ENCODE data around the gene SPHK1.

Gene SPHK1

DNA sequence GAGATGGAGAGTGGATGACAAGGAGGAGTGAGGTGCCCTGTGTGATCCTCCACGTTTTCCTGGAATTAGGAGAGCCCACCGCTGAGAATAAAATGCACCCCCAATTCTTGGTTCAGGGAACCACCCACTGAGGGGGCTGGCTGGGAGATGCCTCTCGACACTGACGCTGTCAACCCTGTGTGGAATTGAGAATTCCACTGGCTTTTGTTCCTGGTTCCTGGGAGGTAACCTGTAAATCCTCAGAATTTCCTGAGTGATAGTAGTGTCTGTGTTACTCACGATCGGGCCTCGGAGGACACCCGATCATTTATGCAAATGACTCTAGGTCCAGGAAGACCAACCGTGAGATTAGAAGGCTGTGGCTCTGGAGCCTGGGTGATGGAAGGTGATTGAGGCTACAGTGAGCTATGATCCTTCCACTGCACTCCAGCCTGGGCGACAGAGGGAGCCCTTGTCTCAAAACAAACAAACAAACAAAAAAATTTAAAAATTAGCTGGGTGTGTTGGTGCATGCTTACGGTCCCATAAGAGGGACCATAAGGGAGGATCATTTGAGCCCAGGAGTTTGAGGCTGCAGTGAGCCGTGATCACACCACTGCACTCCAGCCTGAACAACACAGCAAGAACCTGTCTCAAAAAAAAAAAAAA, 19.0 kb upstream of the SPHK1 start:
- DNase-seq = no peak

DNA sequence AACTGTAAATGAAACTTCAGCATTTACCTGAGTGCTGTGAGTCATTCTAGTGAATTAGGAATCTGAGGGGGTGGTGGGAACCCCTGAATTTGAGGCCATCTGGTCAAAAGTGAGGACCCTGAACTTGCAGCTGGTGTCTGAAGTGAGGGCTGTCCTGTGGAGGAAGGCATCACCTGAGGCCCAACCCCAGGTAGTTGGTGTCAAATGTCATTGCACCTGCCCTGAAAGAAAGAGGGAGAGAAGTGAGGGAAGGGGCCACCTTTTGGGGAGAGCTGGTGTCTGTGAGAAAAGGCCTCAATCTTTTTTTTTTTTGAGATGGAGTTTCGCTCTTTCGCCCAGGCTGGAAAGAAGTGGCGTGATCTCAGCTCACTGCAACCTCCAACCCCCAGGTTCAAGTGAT, 18.2 kb upstream of the SPHK1 start:
- DNase-seq = no peak

DNA sequence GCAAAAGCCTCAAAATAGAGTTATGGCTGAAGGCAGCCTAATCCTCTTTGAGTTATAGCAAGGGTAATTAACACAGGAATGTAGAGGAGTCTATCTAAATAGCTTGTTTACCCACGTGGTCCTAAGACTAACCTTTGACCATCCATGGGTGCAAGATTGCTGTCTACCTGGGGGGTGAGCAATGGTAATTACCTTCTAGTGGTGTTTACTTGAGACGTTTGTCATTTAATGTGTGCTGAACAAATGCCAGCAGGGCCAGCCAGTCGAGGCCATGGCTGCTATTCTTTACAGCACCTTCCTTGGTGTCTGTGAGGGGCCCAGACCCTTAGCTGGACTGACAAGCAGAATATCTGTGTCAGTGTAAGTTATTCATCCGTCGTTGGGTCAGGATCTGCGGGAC, 16.8 kb upstream of the SPHK1 start:
- DNase-seq = no peak

DNA sequence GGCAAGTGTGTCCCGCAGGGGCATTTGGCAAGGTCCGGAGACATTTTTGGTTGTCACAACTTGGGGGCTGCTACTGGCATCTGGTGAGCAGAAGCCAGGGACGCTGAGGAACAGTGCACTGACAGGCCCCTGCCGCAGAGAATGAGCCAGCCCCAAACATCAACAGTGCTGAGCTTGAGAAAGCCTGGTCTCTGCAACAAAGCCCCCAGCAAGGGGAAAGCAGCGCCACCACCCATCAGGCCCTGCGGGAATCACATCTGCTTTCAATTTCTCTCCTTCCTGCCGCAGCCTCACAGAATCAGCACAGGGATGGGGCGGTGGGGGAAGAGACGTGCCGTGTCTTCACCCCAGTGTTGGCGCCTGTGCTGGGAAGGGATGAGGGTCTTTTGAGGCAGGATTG, 15.9 kb upstream of the SPHK1 start:
- DNase-seq = no peak

DNA sequence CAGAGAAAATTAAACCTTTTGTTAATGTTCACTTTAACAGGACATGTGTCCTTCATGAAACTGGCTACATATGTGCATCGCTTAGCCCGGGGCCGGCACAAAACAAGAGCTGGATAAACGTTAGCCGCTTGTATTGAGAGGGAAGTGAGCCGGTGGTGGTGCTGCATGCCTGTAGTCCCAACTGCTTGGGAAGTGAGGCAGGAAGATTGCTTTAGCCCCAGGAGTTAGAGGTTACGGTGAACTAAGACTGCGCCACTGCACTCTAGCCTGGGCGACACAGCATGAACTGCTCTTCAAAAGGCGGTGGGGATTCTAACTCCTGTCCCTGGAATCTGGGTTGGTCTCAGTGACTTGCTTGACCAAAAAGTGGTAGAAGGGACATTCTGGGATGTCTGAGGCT, 15.0 kb upstream of the SPHK1 start:
- no peak for DNase-seq

DNA sequence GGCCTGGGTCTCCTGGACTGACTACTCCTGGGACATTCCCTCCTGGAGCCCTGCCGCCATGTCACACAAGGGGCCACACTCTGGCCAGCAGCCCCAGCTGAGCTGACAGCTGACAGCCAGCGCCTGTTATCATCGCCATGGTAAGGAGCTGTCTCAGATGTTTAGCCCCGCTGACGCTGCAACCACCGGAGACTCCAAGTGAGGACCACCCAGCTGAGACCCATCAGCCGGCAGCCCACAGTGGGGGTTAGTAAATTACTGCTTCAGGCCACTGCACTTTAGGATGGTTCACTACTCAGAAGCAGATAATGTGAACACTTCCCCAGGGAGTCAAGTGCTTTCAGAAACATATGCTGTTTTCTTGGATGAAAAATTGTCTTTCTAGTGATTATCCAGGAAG, 14.6 kb upstream of the SPHK1 start:
- DNase-seq = no peak

DNA sequence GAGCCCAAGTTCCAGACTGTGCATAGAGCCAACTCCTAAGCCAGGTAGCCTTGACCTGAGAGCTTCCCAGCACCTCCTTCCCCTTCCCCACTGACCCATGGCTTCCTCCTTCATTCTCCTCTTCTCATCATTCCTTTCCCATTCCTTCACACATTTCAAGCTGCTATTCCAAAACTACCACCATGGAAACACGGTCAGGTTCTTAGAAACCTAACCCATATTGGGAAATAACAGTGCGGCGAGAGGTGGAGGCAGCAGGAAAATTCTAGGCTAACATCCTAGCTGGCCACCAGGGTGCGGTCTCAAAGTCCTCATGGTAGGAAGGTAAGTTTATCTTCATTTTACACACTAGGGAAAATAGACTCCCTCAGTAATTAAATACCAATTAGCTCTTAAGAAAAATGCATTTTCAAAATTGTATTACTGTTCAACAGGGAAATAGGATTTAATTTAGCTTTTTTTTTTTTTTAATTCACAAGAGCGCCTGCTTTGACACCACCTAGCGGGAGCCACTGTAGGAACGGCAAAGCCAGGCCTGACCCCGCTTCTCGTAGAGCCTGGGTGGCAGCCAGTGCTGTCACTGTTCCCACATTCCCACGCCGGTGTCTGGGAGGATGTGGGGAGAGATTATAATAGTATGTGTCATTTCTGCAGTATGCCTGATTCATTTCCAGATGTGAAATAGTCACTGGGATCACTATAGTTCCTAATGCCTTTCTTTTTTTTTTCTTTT, 14.0 kb upstream of the SPHK1 start:
- DNase-seq = peak; percentile 80

DNA sequence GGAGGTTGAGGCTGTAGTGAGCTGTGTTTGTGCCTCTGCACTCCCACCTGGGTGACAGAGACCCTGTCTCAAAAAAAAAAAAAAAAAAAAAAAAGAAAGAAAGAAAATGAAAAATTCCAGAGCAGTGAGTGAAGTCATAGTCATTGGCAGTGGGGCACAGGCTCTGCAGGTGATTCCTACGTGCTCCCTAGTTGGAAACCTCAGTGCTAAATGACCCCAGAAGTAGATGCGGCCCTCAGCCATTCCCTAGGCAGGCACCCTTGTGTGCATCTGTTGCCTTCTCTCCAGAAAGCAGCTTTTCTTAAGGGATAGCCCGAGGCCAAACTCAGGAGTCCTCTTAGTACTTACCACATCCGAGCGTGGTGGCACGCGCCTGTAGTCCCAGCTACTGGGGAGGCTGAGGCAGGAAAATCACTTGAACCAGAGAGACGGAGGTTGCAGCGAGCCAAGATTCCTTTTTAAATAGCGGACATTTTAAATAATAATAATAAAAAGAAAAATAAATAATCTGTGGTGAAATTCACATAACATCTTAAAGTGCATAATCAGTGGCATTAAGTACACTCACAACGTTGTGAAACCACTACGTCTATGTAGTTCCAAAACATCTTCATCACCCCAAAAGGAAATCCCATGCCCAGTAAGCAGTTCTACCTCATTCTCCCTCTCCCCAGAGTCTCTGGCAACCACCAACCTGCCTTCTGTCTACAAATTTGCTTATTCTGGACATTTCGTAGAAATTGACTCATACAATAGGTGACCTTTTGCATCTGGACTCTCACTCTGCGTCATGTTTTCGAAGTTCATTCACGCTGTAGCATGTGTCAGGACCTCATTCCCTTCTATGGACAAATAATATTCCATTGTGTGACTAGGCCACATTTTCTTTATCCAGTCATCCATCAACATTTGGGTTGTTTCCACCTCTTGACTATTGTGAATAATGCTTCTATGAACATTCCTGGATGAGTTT, 12.5 kb upstream of the SPHK1 start:
- DNase-seq = no peak

DNA sequence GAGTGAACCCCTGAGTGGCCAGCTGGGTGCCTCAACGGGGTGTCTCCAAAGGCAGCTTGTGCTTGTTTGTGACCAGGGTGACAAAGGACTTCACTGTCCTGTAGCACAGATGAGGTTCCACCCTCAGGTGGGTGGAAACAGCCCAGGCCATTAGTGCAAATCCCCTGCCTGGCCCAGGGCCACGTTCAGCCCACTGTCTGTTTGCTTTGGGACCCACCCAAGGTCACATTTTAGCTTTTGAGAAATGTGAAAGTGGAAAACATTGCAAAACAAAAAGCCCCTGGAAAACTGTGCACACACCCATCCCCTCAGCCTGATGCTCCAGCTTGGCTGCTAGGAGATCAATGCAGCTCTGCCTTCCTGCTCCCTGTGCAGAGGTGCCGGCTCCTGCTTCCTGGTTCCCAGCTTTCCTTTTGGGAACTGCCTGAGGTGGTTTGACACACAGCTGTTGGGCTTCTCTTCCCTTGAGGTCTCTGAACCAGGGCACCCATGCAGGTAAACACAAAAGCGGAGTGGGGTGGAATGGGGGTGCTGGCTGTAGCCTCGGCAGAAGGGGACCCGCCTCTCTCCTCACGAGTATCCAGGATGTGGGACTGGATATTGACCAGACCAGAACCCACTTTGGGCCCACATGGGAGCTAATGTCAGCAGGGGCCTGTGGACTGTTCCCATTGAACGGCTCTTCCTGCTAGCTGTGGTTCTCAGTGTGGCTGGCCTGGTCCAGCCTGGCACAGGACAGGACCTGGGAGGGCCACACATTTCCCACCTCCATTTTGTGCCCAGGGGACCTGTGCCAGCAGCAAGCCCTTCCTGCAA, 7.9 kb upstream of the SPHK1 start:
- DNase-seq = peak; percentile 62

DNA sequence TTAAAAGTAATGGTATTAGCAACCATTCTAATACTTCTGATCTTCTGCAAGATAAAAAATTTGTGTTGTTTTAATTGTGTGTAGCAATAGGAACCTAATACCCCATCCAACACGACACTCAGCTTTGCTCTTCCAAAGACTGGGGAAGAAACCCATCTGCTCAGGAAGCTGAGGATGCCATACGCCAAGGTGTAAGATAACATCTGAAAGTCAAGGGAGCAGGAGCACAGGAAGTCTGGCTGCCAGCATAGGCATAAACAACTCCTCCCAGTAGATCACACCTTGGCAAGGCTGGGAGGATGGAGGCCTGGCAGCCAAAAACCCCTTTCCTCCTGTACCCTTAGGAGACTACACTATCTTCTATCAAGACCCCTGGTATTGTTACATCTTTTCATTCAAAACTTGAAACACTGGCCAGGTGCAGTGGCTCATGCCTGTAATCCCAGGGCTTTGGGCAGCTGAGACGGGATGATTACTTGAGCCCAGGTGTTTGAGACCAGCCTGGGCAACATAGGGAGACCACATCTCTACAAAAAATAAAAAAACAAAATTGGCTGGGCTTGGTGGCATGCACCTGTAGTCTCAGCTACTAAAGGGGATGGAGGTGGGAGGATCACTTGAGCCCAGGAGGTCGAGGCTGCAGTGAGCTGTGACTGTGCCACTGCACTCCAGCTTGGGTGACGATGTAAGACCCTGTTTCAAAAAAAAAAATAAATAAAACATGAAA, 5.7 kb upstream of the SPHK1 start:
- DNase-seq = no peak

DNA sequence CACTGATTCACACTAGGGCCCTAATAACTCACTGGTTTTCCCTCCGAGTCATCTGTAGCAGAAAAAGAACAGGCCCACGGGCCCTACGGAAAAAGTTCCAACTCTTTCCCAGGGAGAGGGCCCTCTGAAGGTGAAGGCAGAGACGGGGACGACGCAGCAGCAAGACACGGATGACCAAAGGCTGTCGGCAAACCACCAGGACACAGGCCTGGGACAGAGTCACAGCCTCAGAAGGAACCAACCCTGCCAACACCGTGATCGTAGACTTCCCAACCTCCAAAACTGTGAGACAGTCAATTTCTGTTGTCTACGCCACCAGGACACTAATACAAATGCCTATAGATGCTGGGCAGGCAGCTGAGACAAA, 5.2 kb upstream of the SPHK1 start:
- no peak for DNase-seq

DNA sequence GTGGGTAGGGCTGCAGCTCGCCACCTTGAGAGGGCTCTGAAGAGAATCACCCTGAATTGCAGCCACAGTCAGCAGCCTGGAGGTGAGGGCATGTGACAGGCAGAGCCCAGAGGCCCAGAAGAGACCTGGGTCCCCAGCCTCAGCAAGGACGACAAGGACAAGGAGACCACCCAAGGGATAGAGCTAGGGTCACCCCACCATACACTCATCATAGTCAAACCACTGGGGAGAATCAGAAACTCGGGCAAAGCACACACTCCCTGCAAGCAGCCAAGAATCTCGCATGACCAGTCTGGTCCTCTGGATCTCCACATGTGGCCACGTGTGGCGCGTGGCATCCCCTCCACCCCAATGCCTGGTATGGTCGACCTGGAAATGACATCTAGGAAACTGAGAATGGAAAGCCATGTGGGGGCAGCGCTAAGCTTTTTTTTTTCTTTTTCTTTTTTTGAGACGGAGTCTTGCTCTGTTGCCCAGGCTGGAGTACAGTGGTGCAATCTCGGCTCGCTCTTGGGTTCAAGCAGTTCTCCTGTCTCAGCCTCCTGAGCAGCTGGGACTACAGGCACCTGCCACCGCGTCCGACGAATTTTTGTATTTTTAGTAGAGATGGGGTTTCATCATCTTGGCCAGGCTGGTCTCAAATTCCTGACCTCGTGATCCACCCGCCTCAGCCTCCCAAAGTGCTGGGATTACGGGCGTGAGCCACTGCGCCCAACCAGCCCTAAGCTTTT, 4.6 kb upstream of the SPHK1 start:
- no peak for DNase-seq

DNA sequence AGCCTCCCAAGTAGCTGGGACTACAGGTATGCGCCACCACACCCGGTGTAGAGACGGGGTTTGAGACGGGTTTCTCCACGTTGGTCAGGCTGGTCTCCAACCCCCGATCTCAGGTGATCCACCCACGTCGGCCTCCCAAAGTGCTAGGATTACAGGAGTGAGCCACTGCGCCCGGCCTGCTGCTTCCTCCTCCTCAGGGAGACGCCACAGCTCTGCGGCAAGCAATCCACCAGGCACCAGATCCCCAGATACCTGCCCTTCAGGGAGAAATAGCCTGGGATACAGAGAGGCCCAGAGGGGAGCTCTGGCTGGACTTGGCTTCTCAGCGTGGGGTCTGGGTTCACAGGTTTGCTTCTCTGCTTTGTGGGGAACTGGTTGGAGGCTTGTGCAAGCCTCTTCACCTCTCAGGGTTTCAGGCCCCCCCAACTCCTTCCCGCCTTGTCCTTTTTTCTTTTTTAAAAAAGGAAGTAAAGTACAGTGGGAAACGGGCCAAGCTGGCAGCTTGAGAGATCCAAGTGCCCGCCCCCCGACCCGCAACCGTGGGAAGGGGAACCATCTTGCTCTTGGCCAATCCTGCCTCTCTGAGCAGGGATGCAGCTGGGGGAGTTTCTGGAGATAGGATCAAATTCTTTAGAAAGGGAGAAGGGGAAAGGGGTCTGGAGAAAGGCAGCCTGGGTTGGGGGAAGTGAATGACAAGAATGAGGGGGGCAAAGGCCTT, 2.6 kb upstream of the SPHK1 start:
- DNase-seq = no peak

DNA sequence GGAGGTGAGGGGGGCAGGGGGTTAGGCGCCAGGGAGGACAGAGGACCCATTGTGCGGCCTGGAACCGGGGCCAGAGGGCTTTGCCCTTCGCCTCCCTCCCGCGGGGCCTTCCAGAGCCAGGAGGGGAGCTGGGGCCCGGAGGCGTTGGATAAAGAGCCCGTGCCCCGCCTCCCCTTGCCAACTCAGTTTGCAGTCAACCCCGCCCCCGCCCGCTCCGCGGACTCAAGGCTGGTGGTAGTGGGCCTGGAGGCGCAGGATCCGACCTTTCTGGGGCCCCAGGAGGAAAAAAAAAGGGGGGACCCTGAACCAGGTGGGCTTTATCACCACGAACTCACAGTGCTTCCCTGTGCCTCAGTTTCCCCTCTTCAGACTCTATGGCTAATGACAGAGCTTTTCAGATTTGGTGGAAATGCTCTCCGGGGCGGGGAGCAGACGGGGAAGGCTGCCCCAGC, 2.0 kb upstream of the SPHK1 start:
- peak; percentile 64 for DNase-seq

DNA sequence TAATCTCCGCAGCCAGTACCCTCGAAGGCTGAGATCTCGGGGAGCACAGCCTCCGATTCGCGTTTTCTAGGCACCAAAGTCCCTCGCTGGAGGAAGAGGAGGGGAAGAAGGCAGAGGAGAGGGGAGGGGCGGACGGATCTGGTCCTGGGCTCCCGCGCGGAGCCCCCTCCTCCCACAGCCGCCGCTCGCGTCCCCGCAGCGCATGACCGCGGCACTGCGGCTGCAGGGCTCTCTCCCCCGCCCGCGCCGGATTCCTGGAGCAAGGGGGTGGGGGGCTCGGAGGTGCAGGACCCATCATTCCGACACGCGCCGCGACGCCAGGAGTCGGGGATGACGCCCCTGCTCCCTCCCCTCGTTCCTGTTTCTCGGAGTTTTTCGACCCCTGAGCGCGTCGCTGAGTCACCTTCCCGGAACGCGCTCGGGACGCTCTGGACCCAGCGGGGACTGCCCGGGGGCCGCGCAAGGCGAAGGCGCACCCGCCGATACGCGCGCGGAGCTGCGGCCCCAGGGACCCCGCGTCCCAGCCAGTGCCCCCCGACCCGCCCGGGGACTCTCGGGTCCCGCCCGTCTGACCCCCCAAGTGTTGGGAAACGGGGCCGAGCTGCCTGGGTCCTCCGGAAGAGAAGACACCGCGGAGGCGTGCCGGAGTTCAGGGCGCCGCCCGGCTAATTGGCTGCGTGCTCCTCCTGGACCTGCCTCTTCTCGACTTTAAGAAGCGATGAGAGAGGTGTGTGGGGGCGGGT, 1.4 kb upstream of the SPHK1 start:
- DNase-seq = peak; percentile 62

DNA sequence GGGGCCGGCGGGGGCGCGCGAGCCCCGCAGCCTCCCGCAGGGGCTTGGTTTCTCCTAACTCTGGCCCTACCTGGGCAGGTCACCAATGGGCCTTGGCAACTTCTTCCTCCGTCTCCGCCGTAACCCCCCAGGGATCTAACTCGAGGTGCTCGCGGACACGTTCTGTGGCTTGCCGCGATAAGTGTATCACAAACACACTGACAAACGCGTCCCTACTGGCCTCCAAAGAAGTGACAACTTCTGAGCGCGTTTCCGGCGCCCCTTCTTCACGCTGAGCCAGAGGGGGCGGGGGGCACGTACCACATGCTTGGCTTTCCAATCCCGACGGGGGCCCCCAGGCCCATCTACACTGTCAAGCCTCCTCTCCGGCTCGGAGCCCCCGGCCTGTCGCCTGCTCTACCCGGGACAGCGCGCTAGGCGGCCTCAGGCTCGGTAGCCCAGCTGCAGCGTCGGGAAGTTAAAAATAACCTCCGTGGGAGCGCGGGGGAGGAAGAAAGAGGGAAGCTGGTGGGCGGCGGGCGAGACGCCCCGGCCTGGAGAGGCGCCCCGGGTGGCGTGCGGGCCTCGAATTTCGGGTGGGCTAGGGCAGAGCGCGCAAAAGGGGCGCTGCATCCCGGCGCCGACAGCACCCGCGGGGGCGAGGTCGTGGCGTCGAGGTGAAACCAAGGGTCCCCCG, 725 bp upstream of the SPHK1 start:
- peak; percentile 70 for DNase-seq

DNA sequence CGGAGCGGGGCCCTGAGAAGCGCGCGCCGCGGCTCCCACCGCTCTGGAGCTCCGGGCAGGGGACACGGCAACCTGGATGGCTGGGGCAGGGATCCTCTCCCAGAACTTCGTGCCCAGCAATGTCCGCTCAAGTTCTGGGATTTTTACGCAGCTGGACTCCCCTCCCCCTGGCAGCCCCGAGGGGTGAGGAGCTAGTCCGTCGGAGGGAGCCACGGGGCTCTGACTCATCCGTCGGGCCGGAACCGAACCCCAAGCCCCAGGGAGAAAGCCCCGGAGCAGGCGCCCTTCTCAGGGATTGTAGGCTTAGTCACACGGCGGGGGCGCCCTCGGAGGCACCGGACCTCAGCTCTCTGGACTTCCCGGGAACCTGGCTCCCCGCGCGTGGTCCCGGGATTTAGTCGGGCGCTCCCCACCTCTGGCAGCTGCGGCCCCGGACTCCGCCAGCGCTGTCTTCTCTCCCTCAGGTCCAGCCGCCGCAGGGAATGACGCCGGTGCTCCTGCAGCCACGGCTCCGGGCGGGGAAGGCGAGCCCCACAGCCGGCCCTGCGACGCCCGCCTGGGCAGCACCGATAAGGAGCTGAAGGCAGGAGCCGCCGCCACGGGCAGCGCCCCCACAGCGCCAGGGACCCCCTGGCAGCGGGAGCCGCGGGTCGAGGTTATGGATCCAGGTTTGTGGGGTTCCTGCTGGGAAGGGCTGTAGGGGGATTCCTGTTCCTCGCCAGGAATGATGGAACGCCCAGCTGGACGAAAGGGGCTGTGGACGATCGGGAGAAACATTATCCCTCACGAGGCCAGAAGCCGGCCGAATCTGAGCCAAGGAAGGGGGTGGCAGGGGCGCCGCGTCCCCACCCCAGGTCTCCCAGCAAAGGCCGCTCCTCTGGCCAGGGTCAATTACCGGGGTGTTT, 830 bp downstream of the SPHK1 start:
- DNase-seq = no peak

Measured in right hindlimb (tissue), 1 donor.